ENCODE data around the gene COL10A1.

GRCh38 chr6:116099036-116099435 lies 26.9 kb downstream of the COL10A1 start:
- TF ChIP-seq, protein P1, sequence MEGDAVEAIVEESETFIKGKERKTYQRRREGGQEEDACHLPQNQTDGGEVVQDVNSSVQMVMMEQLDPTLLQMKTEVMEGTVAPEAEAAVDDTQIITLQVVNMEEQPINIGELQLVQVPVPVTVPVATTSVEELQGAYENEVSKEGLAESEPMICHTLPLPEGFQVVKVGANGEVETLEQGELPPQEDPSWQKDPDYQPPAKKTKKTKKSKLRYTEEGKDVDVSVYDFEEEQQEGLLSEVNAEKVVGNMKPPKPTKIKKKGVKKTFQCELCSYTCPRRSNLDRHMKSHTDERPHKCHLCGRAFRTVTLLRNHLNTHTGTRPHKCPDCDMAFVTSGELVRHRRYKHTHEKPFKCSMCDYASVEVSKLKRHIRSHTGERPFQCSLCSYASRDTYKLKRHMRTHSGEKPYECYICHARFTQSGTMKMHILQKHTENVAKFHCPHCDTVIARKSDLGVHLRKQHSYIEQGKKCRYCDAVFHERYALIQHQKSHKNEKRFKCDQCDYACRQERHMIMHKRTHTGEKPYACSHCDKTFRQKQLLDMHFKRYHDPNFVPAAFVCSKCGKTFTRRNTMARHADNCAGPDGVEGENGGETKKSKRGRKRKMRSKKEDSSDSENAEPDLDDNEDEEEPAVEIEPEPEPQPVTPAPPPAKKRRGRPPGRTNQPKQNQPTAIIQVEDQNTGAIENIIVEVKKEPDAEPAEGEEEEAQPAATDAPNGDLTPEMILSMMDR (conservative IDR thresholded peaks at IDR 0.05; ENCODE audit: low read depth in 2 of 2): no peak
- no peak for TF ChIP-seq EZH2 (IDR thresholded peaks at IDR 0.05; ENCODE audit: low read depth, unreplicated experiment)

Measured in GM23338 (cell line).